OCI-LY1 (cell line): ENCODE data around the gene VGF.

ENCODE experiments used
- H2AFZ ChIP-seq: fragments of 200-600 bp; sonication (generic), shearing (Covaris generic); 2 replicates; pipeline ENCODE4 v1.6.0; 2014; ENCODE audit warnings: antibody characterized with exemption, mild to moderate bottlenecking, low read length
- H3F3A ChIP-seq: fragments of 200-600 bp; sonication (generic), shearing (Covaris generic); 2 replicates; pipeline ENCODE4 v1.6.0; 2014; ENCODE audit warnings: mild to moderate bottlenecking, antibody characterized with exemption, low read length, moderate library complexity; ENCODE audit not compliant: insufficient read depth
- H3K27ac ChIP-seq: fragments of 200-600 bp; sonication (generic); 2 replicates; pipeline ENCODE4 v1.5.1; 2014; ENCODE audit warnings: low read length, mixed run types, mild to moderate bottlenecking, low read depth; ENCODE audit not compliant: poor library complexity, severe bottlenecking
- H3K27me3 ChIP-seq: fragments of 200-600 bp; sonication (generic); 2 replicates; pipeline ENCODE4 v1.6.0; 2014; ENCODE audit warnings: antibody characterized with exemption, mild to moderate bottlenecking, low read length, moderate library complexity; ENCODE audit not compliant: insufficient read depth
- H3K36me3 ChIP-seq: fragments of 200-600 bp; sonication (generic); 2 replicates; pipeline ENCODE4 v1.6.1; 2014; ENCODE audit warnings: mild to moderate bottlenecking, antibody characterized with exemption, low read length, moderate library complexity, mixed read lengths; ENCODE audit not compliant: insufficient read depth
- H3K4me1 ChIP-seq: fragments of 200-600 bp; sonication (generic); 2 replicates; pipeline ENCODE4 v1.5.1; 2014; ENCODE audit warnings: mild to moderate bottlenecking, low read length, moderate library complexity; ENCODE audit not compliant: insufficient read depth, severe bottlenecking
- H3K4me2 ChIP-seq: fragments of 200-600 bp; sonication (generic), shearing (Covaris generic); 2 replicates; pipeline ENCODE4 v1.6.1; 2014; ENCODE audit warnings: low read length
- H3K4me3 ChIP-seq: fragments of 200-600 bp; sonication (generic); 2 replicates; pipeline ENCODE4 v1.5.1; 2014; ENCODE audit warnings: low read length, low read depth, mild to moderate bottlenecking, mixed read lengths; ENCODE audit not compliant: poor library complexity, severe bottlenecking
- H3K79me2 ChIP-seq: fragments of 200-600 bp; shearing (Covaris generic); 2 replicates; pipeline ENCODE4 v1.6.1; 2016; ENCODE audit warnings: mixed run types, low read length, mixed read lengths; ENCODE audit not compliant: insufficient read depth
- H3K9ac ChIP-seq: fragments of 200-600 bp; sonication (generic), shearing (Covaris generic); 2 replicates; pipeline ENCODE4 v1.6.1; 2014; ENCODE audit warnings: mild to moderate bottlenecking, low read length, mixed read lengths
- H3K9me2 ChIP-seq: fragments of 200-600 bp; sonication (generic), shearing (Covaris generic); 2 replicates; pipeline ENCODE4 v1.6.1; 2014; ENCODE audit warnings: low read depth, mild to moderate bottlenecking, low read length, mixed read lengths
- H3K9me3 ChIP-seq: fragments of 200-600 bp; shearing (Covaris generic); 2 replicates; pipeline ENCODE4 v1.6.1; 2014; ENCODE audit warnings: low read length, mixed read lengths
- H4K20me1 ChIP-seq: fragments of 200-600 bp; sonication (generic), shearing (Covaris generic); 2 replicates; pipeline ENCODE4 v1.6.0; 2016; ENCODE audit warnings: mild to moderate bottlenecking, low read length; ENCODE audit not compliant: insufficient read depth
- CTCF ChIP-seq: fragments of 200-600 bp; sonication (generic), shearing (Covaris generic); IDR thresholded peaks from 2 replicates; pipeline ENCODE4 v1.5.1; 2017; ENCODE audit warnings: mild to moderate bottlenecking, antibody characterized with exemption, low read length, moderate library complexity, mixed read lengths
- EZH2 ChIP-seq: fragments of 200-600 bp; sonication (generic), shearing (Covaris generic); IDR thresholded peaks from 2 replicates; pipeline ENCODE4 v1.8.0; 2017; ENCODE audit warnings: borderline replicate concordance, mixed run types, mild to moderate bottlenecking, antibody characterized with exemption, low read length, moderate library complexity, mixed read lengths

Gene VGF

GRCh38 chr7:101166648-101166908 lies 1.2 kb upstream of the VGF start:
- Histone ChIP-seq H3K9me2 (no peaks in the 10 kb centered on the region), H3K4me3 (no peak overlapping the region), H3F3A (no peaks in the 10 kb centered on the region; the same call in 1 of the 2 replicates), H3K27ac (no peak overlapping the region), H3K27me3 (peaks cover 10% of the 10 kb centered on the region; the same call in 1 of the 2 replicates), H3K4me2 (no peak overlapping the region), H3K9ac (no peak overlapping the region), H3K36me3 (no peaks in the 10 kb centered on the region), H3K9me3 (no peaks in the 10 kb centered on the region), H3K79me2 (no peaks in the 10 kb centered on the region), H4K20me1 (no peaks in the 10 kb centered on the region), H3K4me1 (peaks cover 21% of the 10 kb centered on the region), H2AFZ (no peak overlapping the region)
- no peak for TF ChIP-seq EZH2
- no peak for TF ChIP-seq CTCF

- no peaks in the 10 kb centered on the region for H3K9me3 ChIP-seq
- no peaks in the 10 kb centered on the region for H4K20me1 ChIP-seq
- no peaks in the 10 kb centered on the region for H3K36me3 ChIP-seq
- no peak overlapping the region for H3K27ac ChIP-seq
- H3K4me1 ChIP-seq = peaks cover 21% of the 10 kb centered on the region
- no peaks in the 10 kb centered on the region for H3K79me2 ChIP-seq
- H3K9me2 ChIP-seq = no peaks in the 10 kb centered on the region
- no peak overlapping the region for H3K9ac ChIP-seq
- no peaks in the 10 kb centered on the region; the same call in 1 of the 2 replicates for H3F3A ChIP-seq
- TF ChIP-seq CTCF (no peak), EZH2 (no peak)
- H2AFZ ChIP-seq = no peak overlapping the region
- peaks cover 6% of the 10 kb centered on the region; the same call in 1 of the 2 replicates for H3K27me3 ChIP-seq
- H3K4me3 ChIP-seq = no peak overlapping the region
- H3K4me2 ChIP-seq = peak overlapping the region; percentile 46
Observed at GRCh38 chr7:101165958-101166647, 734 bp upstream of the VGF start.

- Histone ChIP-seq H3F3A (no peaks in the 10 kb centered on the region; the same call in 1 of the 2 replicates), H3K4me3 (peak overlapping the region; percentile 70), H3K36me3 (peaks cover 3% of the 10 kb centered on the region; the same call in 1 of the 2 replicates), H3K9me3 (no peaks in the 10 kb centered on the region), H3K9me2 (no peaks in the 10 kb centered on the region), H4K20me1 (no peaks in the 10 kb centered on the region), H3K27me3 (no peaks in the 10 kb centered on the region; the same call in 1 of the 2 replicates), H3K4me1 (peaks cover 21% of the 10 kb centered on the region), H3K27ac (no peak overlapping the region), H2AFZ (no peak overlapping the region), H3K9ac (peak overlapping the region; percentile 57; the same call in 1 of the 2 replicates), H3K4me2 (peak overlapping the region; percentile 92), H3K79me2 (no peaks in the 10 kb centered on the region)
- no peak for TF ChIP-seq EZH2
- TF ChIP-seq CTCF = no peak
Observed at GRCh38 chr7:101164071-101164840, 1.1 kb downstream of the VGF start.
